B cell (primary cell): ENCODE data around the gene TMEM147.

Experiments
- CTCF ChIP-seq: fragments of 200-600 bp; IDR thresholded peaks from one replicate; pipeline ENCODE4 v1.8.0; 2022; ENCODE audit warnings: antibody characterized with exemption, mild to moderate bottlenecking
- EZH2 ChIP-seq: IDR thresholded peaks from 2 replicates; pipeline ENCODE4 v1.6.1; 2012; ENCODE audit warnings: borderline replicate concordance, low read depth, mild to moderate bottlenecking, moderate library complexity, low read length; ENCODE audit not compliant: insufficient read depth, poor library complexity, severe bottlenecking

GRCh38 chr19:35524181-35524837 lies 21.1 kb upstream of the TMEM147 start:
- TF ChIP-seq CTCF, result no peak
- no peak for TF ChIP-seq EZH2
